H1 (cell line): ENCODE results near the gene HKDC1. TPM values are rescaled to one million over a fixed set of nuclear protein-coding genes. Genes with fewer than 3 reads are reported as not detected.
A peak's percentile ranks its signal among the peaks of the same experiment; 100 is the strongest.

Experiments used
- CEBPB ChIP-seq: IDR thresholded peaks from 2 replicates; pipeline ENCODE4 v1.6.1; 2012; ENCODE audit warnings: low read depth, low read length
- CHD7 ChIP-seq: fragments of 300-600 bp; sonication (generic); IDR thresholded peaks from 2 replicates; pipeline ENCODE4 v1.7.1; 2012; ENCODE audit warnings: low read length, moderate library complexity, mild to moderate bottlenecking, inconsistent platforms; ENCODE audit not compliant: insufficient replicate concordance
- CTBP2 ChIP-seq: IDR thresholded peaks from 2 replicates; pipeline ENCODE4 v1.7.0; 2011; ENCODE audit warnings: borderline replicate concordance, mild to moderate bottlenecking, moderate library complexity, mixed read lengths, low read length; ENCODE audit not compliant: insufficient read depth, insufficient read length
- EP300 ChIP-seq, 2 experiments: IDR thresholded peaks; 1 replicate in 1 of 2; 2 replicates in 1 of 2; pipeline ENCODE4 v1.6.1; 2011 to 2012; ENCODE audit warnings: low read depth in 2 of 2, low read length in 2 of 2, mild to moderate bottlenecking in 2 of 2, borderline replicate concordance in 1 of 2, inconsistent platforms in 1 of 2, moderate library complexity in 1 of 2
- HDAC2 ChIP-seq, 2 experiments: fragments of 300-600 bp in 1 of 2; sonication (generic) in 1 of 2; IDR thresholded peaks; 2 replicates each; pipeline ENCODE4 v1.6.1; 2011 to 2012; ENCODE audit warnings: low read depth in 2 of 2, low read length in 2 of 2, mild to moderate bottlenecking in 2 of 2, moderate library complexity in 2 of 2, borderline replicate concordance in 1 of 2, inconsistent platforms in 1 of 2
- POLR2A ChIP-seq, 2 experiments: IDR thresholded peaks; 1 replicate in 1 of 2; 2 replicates in 1 of 2; pipeline ENCODE4 v1.6.1; 2011; ENCODE audit warnings: low read depth in 2 of 2, low read length in 2 of 2, mild to moderate bottlenecking in 2 of 2; ENCODE audit errors: control extremely low read depth in 1 of 2
- RBBP5 ChIP-seq: IDR thresholded peaks from 2 replicates; pipeline ENCODE4 v1.7.1; 2012; ENCODE audit warnings: low read depth, mild to moderate bottlenecking, inconsistent platforms, low read length, moderate library complexity, borderline replicate concordance
- SIX5 ChIP-seq: IDR thresholded peaks from 2 replicates; pipeline ENCODE4 v1.6.1; 2011; ENCODE audit warnings: mild to moderate bottlenecking, low read depth, low read length
- SRF ChIP-seq: IDR thresholded peaks from 2 replicates; pipeline ENCODE4 v1.6.1; 2011; ENCODE audit warnings: mild to moderate bottlenecking, low read depth, low read length, moderate library complexity
- polyA plus RNA-seq, 7 experiments: library from polyadenylated mRNA; depleted of rRNA in 3 of 7; stranded (reverse) in 5 of 7; unstranded in 2 of 7; fragments of >200 nt in 5 of 7; fragments of 200-250 nt in 2 of 7; gene quantifications; 1 replicate in 5 of 7; 2 replicates in 1 of 7; 4 replicates in 1 of 7; pipeline versions ENCODE4 v1.2.1 to v1.2.3, GENCODE V29; 2011 to 2013; ENCODE audit warnings: missing spikeins in 2 of 7, mixed read lengths in 2 of 7
- total RNA-seq: library from RNA; stranded (reverse); fragmentation: NEBNext Ultra II Directional; extraction: Animal tissue kit (Norgen Biotek cat#: 25700); gene quantifications from 2 replicates; pipeline ENCODE4 v1.2.1, GENCODE V29; 2021

The HKDC1 gene
- total and polyA plus RNA-seq, 2 of the 8 experiments (the other 6 are each of a cell fraction or from before 2014, with no cell fraction given) = 0.12 to 0.78 TPM

DNA sequence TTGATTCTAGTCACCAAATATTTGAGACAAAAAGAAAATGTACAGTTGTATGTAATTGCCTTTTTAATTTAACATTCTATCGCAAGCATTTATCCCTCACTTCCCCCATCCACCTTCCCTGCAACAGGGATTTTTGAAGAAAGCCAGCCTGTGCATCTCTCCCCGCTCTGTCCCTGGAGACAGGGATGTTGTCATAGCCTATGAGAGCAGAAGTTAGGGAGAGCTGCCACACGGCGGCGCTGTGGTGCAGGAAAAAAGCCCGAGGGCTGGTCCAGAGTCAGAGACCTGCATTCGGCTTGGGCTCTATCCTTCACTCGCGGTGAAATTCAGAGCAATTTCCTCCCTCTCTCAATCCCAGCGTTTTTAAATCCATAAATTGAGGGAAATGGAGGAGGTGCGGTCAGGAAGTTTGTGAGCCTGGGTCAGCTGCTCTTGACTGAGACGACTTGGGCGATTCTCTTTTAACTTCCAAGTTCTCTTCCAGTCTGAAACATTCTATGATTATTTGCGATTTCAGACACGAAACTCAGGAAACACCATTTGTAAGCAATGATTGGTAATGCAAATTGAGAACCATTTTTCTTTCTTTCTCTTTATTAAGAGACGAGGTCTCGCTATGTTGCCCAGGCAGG lies 17.5 kb downstream of the HKDC1 start (continued):
- TF ChIP-seq CHD7 (no peak), HDAC2 (IDR thresholded peaks at IDR 0.05; ENCODE audit: borderline replicate concordance in 1 of 2, low read depth in 2 of 2, low read length in 2 of 2) (no peak), SIX5 (no peak), POLR2A (IDR thresholded peaks at IDR 0.05; ENCODE audit: control extremely low read depth in 1 of 2, low read depth in 2 of 2, low read length in 2 of 2) (no peak), CTBP2 (no peak), RBBP5 (no peak), SRF (no peak), EP300 (IDR thresholded peaks at IDR 0.05; ENCODE audit: borderline replicate concordance in 1 of 2, low read depth in 2 of 2, low read length in 2 of 2) (no peak), CEBPB (peak; percentile 73)
